Prostate gland (tissue), 2 donors: Measurements from ENCODE around the gene CEP295NL. TPM values are rescaled to one million over a fixed set of nuclear protein-coding genes. Genes with fewer than 3 reads are reported as not detected.

Experiments used
- DNase-seq: peaks from one replicate; pipeline ENCODE4 v3.0.0-alpha.2; 2019; ENCODE audit warnings: low spot score
- H3K27ac ChIP-seq, 2 donors: fragments of 200-600 bp; sonication (generic); 2 replicates each; pipeline ENCODE4 v1.5.1; 2017 to 2019
- H3K27me3 ChIP-seq: fragments of 200-600 bp; sonication (generic); replicated peaks from 2 replicates; pipeline ENCODE4 v1.5.1; 2019; ENCODE audit not compliant: insufficient read depth
- H3K36me3 ChIP-seq, 2 donors: fragments of 200-600 bp; sonication (generic); 1 replicate in 1 of 2; 2 replicates in 1 of 2; pipeline versions ENCODE4 v1.5.1 to v1.8.1; 2017 to 2019
- H3K4me1 ChIP-seq: fragments of 200-600 bp; sonication (generic); replicated peaks from 2 replicates; pipeline ENCODE4 v1.5.1; 2019
- H3K4me3 ChIP-seq, 2 donors: fragments of 200-600 bp; sonication (generic); 2 replicates each; pipeline ENCODE4 v1.5.1; 2017 to 2019
- H3K9me3 ChIP-seq: fragments of 200-600 bp; sonication (generic); 2 replicates; pipeline ENCODE4 v1.5.1; 2017
- POLR2A ChIP-seq: fragments of 450-650 bp; IDR thresholded peaks from one replicate; pipeline ENCODE4 v1.6.1; 2016; ENCODE audit warnings: antibody characterized with exemption, mild to moderate bottlenecking
- POLR2AphosphoS5 ChIP-seq: sonication (generic); formaldehyde crosslinking; IDR thresholded peaks from one replicate; pipeline ENCODE4 v1.6.1; 2017; ENCODE audit warnings: antibody characterized with exemption
- WGBS: methylation state at CpG from one replicate; pipeline ENCODE4 v1.1.5; 2018; 5-methylcytosine and 5-hydroxymethylcytosine counted together
- intact Hi-C: fragments of 100-400 bp; cut with DNase I; formaldehyde crosslinking; loops from one replicate; pipeline ENCODE4 v1.14.2; 2022
- total RNA-seq, 2 donors: library from RNA; depleted of rRNA; stranded (reverse); fragments of >200 nt; gene quantifications; one replicate each; pipeline ENCODE4 v1.1.0, GENCODE V29; 2016
- TF ChIP-seq, protein P1 (sequence below), 4 experiments: fragments of 200-600 bp in 2 of 4; fragments of 450-650 bp in 2 of 4; sonication (generic) in 2 of 4; IDR thresholded peaks; 1 replicate in 3 of 4; 2 replicates in 1 of 4; pipeline ENCODE4 v1.5.1; 2016 to 2019; ENCODE audit warnings: antibody characterized with exemption in 4 of 4, mild to moderate bottlenecking in 2 of 4, moderate library complexity in 2 of 4

The CEP295NL gene
- total RNA-seq, 2 donors from 2014 or later, result 2.2 to 8.2 TPM

DNA sequence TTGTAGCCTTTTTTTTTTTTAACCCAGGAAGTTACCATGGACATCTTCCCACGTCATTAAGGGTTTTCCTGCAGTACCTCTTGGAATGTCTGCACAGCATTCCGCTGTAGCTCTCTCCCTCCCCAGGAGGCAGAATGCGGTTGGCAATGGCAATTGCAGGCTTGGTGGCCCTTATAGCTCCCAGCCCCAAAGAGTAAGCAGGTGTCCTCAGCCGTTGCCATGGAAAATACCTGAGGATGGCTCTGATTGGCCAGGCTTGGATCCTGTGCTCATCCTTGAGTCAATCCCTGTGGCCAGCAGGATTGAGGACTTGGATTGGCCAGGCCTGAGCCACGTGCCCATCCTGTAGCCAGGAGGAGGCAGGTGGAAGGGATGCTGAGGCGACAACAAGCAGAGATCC is 37.7 kb upstream of the CEP295NL start:
- TF ChIP-seq, protein P1, sequence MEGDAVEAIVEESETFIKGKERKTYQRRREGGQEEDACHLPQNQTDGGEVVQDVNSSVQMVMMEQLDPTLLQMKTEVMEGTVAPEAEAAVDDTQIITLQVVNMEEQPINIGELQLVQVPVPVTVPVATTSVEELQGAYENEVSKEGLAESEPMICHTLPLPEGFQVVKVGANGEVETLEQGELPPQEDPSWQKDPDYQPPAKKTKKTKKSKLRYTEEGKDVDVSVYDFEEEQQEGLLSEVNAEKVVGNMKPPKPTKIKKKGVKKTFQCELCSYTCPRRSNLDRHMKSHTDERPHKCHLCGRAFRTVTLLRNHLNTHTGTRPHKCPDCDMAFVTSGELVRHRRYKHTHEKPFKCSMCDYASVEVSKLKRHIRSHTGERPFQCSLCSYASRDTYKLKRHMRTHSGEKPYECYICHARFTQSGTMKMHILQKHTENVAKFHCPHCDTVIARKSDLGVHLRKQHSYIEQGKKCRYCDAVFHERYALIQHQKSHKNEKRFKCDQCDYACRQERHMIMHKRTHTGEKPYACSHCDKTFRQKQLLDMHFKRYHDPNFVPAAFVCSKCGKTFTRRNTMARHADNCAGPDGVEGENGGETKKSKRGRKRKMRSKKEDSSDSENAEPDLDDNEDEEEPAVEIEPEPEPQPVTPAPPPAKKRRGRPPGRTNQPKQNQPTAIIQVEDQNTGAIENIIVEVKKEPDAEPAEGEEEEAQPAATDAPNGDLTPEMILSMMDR (IDR thresholded peaks at IDR 0.05), result no peak
- TF ChIP-seq POLR2AphosphoS5, result no peak
- no peak for TF ChIP-seq POLR2A
- H3K36me3 ChIP-seq, result no peaks in the 10 kb centered on the region
- intact Hi-C loops, result no loop called here
- no peaks in the 10 kb centered on the region for H3K9me3 ChIP-seq
- H3K27me3 ChIP-seq, result no peaks in the 10 kb centered on the region
- DNase-seq, result no peak
- H3K27ac ChIP-seq, result no peak overlapping the region
- H3K4me3 ChIP-seq, result no peak overlapping the region
- 73% methylated on average over 6 of the region's 6 CpGs for WGBS
- no peaks in the 10 kb centered on the region for H3K4me1 ChIP-seq

DNA sequence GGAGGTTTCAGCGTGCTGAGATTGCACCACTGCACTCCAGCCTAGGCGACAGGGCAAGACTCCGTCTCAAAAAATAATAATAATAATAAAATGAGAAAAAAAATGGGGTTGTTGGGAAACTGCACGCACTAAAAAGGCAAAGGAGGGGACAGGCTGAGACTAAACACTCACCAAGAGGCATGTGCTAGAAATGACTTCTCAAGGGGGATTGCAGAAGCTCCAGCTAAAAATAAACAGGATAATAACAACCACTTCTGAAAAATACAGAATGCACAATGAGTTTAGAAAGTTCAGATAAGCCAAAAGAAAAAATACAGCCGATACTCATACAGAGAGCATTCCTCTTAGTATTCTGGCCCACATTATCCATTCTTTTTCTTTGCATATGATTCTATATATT is 37.3 kb upstream of the CEP295NL start:
- Histone ChIP-seq H3K27me3 (no peaks in the 10 kb centered on the region), H3K36me3 (no peaks in the 10 kb centered on the region), H3K4me1 (no peaks in the 10 kb centered on the region), H3K9me3 (no peaks in the 10 kb centered on the region), H3K4me3 (no peak overlapping the region), H3K27ac (no peak overlapping the region)
- intact Hi-C loops, result no loop called here
- 76% methylated on average over 5 of the region's 5 CpGs for WGBS
- DNase-seq, result no peak
- TF ChIP-seq POLR2AphosphoS5, result no peak
- TF ChIP-seq POLR2A, result no peak
- TF ChIP-seq, protein P1 (IDR thresholded peaks at IDR 0.05), result no peak

- no peaks in the 10 kb centered on the region for H3K27me3 ChIP-seq
- TF ChIP-seq POLR2A (no peak), POLR2AphosphoS5 (no peak)
- TF ChIP-seq, protein P1 (IDR thresholded peaks at IDR 0.05), result no peak
- H3K4me1 ChIP-seq, result peaks cover 3% of the 10 kb centered on the region
- H3K36me3 ChIP-seq, result no peaks in the 10 kb centered on the region
- no peak overlapping the region for H3K4me3 ChIP-seq
- no peak overlapping the region for H3K27ac ChIP-seq
- H3K9me3 ChIP-seq, result no peaks in the 10 kb centered on the region
- intact Hi-C loops, result no loop called here
- DNase-seq, result no peak
- WGBS, result 69% methylated on average over 6 of the region's 6 CpGs
These were observed 36.6 kb upstream of the CEP295NL start for GRCh38 chr17:78939615-78940014.

DNA sequence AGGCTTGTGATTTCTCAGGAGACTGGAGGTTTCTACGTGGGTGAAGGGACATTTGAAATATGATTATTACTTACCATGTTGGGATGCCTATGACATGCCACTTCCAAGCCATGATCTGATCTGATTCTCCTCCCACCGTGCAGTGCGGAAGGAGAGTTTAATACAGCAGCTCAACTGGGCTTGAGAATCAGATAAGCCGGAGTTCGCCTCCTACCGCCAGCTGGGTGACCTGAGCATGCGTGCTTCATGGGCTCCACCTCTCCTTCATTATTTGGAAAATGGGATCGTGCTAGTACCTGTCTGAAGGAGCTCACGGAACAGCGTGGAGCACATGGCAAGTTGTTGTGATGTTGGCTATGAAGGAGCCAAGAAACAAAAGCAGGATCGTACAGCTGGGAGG is 34.6 kb upstream of the CEP295NL start:
- Histone ChIP-seq H3K4me1 (peaks cover 14% of the 10 kb centered on the region), H3K4me3 (no peak overlapping the region), H3K9me3 (no peaks in the 10 kb centered on the region), H3K36me3 (no peaks in the 10 kb centered on the region), H3K27me3 (no peaks in the 10 kb centered on the region), H3K27ac (no peak overlapping the region)
- intact Hi-C loops, result no loop called here
- no peak for DNase-seq
- 57% methylated on average over 11 of the region's 11 CpGs for WGBS
- no peak for TF ChIP-seq POLR2A
- TF ChIP-seq, protein P1 (IDR thresholded peaks at IDR 0.05), result no peak
- no peak for TF ChIP-seq POLR2AphosphoS5

GRCh38 chr17:78935419-78936323 is 32.7 kb upstream of the CEP295NL start:
- no peak for DNase-seq
- Histone ChIP-seq H3K27me3 (no peaks in the 10 kb centered on the region), H3K4me1 (peaks cover 14% of the 10 kb centered on the region), H3K9me3 (no peaks in the 10 kb centered on the region), H3K4me3 (no peak overlapping the region), H3K36me3 (no peaks in the 10 kb centered on the region), H3K27ac (peak overlapping the region; percentile 92)
- TF ChIP-seq POLR2AphosphoS5, result peak; percentile 59
- no peak for TF ChIP-seq POLR2A
- TF ChIP-seq, protein P1 (IDR thresholded peaks at IDR 0.05), result no peak
- intact Hi-C loops, result no loop called here
- WGBS, result 49% methylated on average over 33 of the region's 33 CpGs
